ENCODE results near the gene AFF1.
"Not testable (repeated sequence)": the region's sequence is repeated elsewhere in the genome, so short reads cannot be mapped to it uniquely, and the experiment has no call there.

The AFF1 gene

GRCh38 chr4:86978709-86979108, 43.9 kb downstream of the AFF1 start:
- DNase-seq, result no peak

- no peak for DNase-seq
Measured at GRCh38 chr4:86980230-86980629, 45.4 kb downstream of the AFF1 start.

- DNase-seq, result no peak
Measured at GRCh38 chr4:86981789-86982188, 47.0 kb downstream of the AFF1 start.

DNA sequence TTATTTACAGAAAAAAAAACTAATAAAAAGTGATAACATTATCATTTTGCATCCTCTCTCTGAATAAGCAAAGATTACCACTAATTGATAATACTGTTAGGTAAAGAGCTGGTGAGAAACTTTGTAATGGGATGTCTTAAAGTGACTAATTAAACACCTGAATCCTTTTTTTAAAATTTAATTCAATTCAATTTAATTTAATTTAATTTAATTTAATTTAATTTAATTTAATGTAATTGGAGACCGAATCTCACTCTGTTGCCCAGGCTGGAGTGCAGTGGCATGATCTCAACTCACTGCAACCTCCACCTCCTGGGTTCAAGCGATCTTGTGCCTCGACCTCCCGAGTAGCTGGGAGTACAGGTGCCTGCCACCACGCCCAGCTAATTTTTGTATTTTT, 51.0 kb downstream of the AFF1 start:
- DNase-seq, result not testable (repeated sequence)

- not testable (repeated sequence) for DNase-seq
Measured at GRCh38 chr4:86989658-86990057, 54.8 kb downstream of the AFF1 start.

GRCh38 chr4:86990510-86990909, 55.7 kb downstream of the AFF1 start:
- no peak for DNase-seq

GRCh38 chr4:86991994-86992393, 57.2 kb downstream of the AFF1 start:
- no peak for DNase-seq

- no peak for DNase-seq
Measured at GRCh38 chr4:86993909-86994681, 59.3 kb downstream of the AFF1 start.

DNA sequence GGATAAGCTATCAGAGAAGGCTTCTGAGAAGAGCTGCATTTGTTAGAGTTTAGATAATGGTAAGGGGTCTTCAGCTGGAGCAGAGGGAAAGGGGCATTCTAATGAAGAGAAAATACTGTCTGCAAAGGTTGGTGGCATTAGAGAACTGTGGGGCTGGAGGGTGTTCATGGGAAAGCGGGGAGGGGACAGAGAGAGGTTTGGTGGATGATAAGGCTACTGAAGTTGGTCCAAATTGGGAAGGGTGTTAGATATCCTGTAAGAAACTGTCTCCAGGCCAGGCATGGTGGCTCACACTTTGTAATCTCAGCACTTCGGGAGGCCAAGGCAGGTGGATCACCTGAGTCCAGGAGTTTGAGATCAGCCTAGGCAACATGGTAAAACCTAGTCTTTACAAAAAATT, 59.9 kb downstream of the AFF1 start:
- no peak for DNase-seq

- not testable (repeated sequence) for DNase-seq
Measured at GRCh38 chr4:86996510-86996909, 61.7 kb downstream of the AFF1 start.

GRCh38 chr4:86999136-86999643, 64.4 kb downstream of the AFF1 start:
- DNase-seq, result no peak

GRCh38 chr4:87002682-87003043, 67.9 kb downstream of the AFF1 start:
- no peak for DNase-seq

GRCh38 chr4:87003266-87003665, 68.5 kb downstream of the AFF1 start:
- DNase-seq, result no peak

DNA sequence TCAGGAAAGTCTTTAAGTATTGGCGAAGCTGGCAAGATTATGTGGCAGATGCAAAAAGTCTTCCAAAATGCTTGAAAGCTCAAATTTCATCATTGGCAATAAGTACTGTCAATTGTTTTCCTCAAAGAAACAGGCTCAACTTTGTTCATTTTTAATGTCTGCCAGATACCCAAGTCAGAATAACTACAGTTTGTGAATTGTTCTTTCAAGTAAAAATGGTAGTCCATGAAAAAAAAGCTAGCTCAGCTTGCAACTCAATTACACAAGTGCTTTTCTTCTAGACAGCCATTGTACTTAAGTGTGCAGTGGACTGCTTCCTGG, 70.5 kb downstream of the AFF1 start:
- no peak for DNase-seq

DNA sequence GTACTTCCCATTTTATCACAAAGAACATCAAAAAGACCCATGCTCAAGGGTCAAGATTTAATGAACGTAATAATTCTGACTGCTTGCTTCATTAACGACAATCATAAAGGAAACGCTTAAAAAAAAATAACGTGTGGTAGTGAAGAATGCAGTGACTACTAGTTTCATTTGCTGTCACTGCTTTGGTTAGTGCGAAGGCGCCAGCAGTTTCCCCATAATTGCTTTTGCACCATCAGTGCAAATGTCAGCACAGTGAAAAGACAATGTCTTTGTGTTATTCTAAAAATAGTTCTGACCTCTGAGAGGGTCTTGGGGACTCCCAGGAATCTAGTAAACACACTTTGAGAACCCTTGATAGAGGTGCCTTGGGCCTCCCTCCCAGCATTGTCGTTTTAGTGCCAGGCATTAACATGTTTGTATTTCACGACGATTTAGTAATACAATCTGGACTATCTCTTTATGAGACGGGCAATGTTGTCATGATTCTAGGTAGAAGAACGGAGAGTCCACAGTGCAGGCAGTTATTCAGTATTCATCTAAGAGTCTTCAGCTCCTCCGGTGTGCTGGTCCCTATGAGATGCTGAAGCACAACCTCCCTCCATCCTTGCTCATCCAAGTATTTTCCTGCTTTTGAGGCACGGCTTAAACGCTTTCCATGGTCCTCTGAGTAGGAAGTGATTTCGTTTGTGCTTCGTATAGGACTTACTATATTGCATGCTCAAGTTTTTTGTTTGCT, 71.0 kb downstream of the AFF1 start:
- no peak for DNase-seq

- DNase-seq, result no peak
Measured at GRCh38 chr4:87006426-87006675, 71.5 kb downstream of the AFF1 start.

DNA sequence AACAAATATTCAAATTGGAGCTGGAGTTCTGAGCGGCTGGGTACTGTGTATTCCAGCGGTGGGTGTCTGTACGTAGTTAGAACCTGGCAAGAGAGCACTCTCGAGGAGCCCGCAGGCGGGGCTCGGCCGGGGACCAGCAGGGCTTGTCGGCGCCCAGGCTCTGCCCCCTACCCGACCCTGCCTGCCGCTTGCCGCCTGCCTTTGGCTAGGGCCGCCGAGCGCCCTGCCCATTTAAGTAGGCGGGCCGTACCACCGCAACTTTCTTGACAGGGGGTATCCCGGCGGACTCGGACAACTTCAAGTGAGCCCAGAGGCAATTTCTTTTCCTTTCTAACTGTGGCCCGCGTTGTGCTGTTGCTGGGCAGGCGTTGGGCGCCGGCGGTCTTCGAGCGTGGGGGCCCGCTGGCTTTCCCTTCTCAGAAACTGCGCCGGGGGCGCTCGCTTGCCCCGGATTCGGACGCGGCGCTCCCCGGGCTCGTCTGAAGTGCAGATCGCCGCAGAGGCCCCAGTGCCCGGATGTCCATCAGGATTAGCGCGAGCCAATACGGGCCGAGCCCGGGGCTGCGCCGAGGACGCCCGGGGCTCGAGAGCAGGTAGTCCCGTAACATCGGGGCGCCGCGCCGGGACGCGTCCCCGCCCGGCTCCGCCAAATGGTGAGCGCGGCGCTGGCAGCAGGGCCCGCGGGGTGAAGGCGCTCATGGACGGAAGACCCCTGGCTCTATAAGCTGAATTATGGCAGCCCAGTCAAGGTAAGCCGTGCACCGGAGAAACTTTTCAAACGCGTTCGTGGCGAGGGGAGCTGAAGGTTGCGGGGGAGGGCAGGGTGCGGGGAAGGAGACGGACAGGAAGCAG, 72.1 kb downstream of the AFF1 start:
- DNase-seq, result peak; percentile 92

- DNase-seq, result peak; percentile 22
Measured at GRCh38 chr4:87007528-87008446, 73.0 kb downstream of the AFF1 start.

GRCh38 chr4:87009095-87009648, 74.4 kb downstream of the AFF1 start:
- DNase-seq, result no peak

DNA sequence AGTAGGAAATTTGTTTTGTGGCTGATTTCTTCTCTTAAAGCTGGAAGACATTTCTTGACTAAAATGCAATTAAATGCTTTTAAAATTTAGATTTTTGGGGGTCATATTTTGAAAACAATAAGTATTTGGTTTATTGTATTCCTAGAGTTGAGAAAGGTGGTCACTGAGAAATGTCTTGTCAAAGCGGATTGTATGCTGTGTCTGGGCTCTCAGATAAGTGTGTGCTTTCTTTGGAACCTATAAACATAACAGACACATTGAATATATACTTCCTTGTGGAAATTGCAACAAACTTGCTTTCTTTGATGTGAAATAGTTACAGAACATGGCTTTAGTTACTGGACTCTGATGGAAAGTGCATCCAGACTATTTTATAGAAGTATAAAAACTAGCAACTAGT, 75.4 kb downstream of the AFF1 start:
- DNase-seq, result no peak

GRCh38 chr4:87011340-87012034, 76.7 kb downstream of the AFF1 start:
- DNase-seq, result peak; percentile 57

All from NCI-H446 treated with DMSO at 0.1 percent for 48 hours (cell line).